ENCODE measurements around the gene ATG16L1. TPM values are rescaled to one million over a fixed set of nuclear protein-coding genes. Genes with fewer than 3 reads are reported as not detected.
A peak's percentile ranks its signal among the peaks of the same experiment; 100 is the strongest.

ATG16L1 gene
- total and polyA plus RNA-seq, 9 of the 15 experiments (the other 6 are each of a cell fraction or from before 2014, with no cell fraction given) = 6.4 to 21.3 (median 17.2) TPM

DNA sequence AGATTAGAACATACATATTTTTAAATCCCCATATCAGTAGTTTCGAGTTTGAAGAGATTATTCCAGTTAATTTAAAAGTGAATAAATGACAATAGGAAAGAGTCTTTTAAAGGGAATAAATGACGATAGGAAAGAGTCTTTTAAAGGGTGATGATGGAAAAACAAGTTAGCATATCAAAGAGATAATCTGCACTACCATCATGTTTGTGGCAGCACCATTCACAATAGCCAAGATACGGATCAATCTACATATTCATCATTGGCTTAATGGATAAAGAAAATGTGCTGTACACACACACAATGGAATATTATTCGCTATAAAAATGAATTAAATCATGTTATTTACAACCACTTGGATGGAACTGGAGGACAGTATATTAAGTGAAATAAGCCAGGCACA lies 15.0 kb downstream of the ATG16L1 start:
- H3K4me2 ChIP-seq (ENCODE audit: insufficient read depth, low read length) = no peak overlapping the region
- H3K9ac ChIP-seq (ENCODE audit: insufficient read depth in 1 of 2, low read depth in 2 of 2, low read length in 2 of 2) = no peak overlapping the region
- intact Hi-C loops (cut with micrococcal nuclease) (loop anchor here (10.0 kb wide), 1 partner anchor 178 kb away; no protein-coding TSS in a partner anchor), in situ Hi-C loops (cut with MboI) (loop anchor here (10.0 to 25.0 kb wide), 2 partner anchors 412 to 654 kb away; no protein-coding TSS in a partner anchor)
- no peak for DNase-seq (ENCODE audit: extremely low read depth in 1 of 4, low spot score in 3 of 4)
- no peaks in the 10 kb centered on the region for H3K9me3 ChIP-seq (replicated peaks; ENCODE audit: control insufficient read depth, insufficient read depth, low read depth, low read length)
- H3K9me1 ChIP-seq (ENCODE audit: control insufficient read depth, insufficient read depth, low read length) = no peaks in the 10 kb centered on the region
- CTCF ChIA-PET (ENCODE audit: low intra/inter-chr PET ratio) = no interaction called here
- H3K4me3 ChIP-seq = no peak overlapping the region
- TF ChIP-seq PTTG1 (tag; IDR thresholded peaks at IDR 0.05; ENCODE audit: low read depth) = no peak
- TF ChIP-seq SUPT5H (IDR thresholded peaks at IDR 0.05) = no peak
- no peak for TF ChIP-seq KDM5B (IDR thresholded peaks at IDR 0.05; ENCODE audit: insufficient replicate concordance, low read depth, low read length)
- POLR2A ChIA-PET = interaction anchor here (1.9 kb wide), 1 partner anchor 8 kb away, joined by 5 read pairs; no protein-coding TSS in a partner anchor
- 88% methylated on average over 4 of the region's 4 CpGs for WGBS (ENCODE audit: insufficient coverage, low coverage, missing lambda C conversion rate)
- H3K4me1 ChIP-seq (replicated peaks in 1 of 2; ENCODE audit: control insufficient read depth in 2 of 2, insufficient read depth in 2 of 2, low read length in 2 of 2) = no peaks in the 10 kb centered on the region
- H3K27me3 ChIP-seq (ENCODE audit: control insufficient read depth in 2 of 2, insufficient read depth in 2 of 2, low read length in 2 of 2) = no peaks in the 10 kb centered on the region
- ATAC-seq = no peak
- peaks cover 93% of the 10 kb centered on the region for H3K36me3 ChIP-seq (ENCODE audit: control insufficient read depth, insufficient read depth, low read length)
- H2AFZ ChIP-seq (ENCODE audit: low read depth, low read length) = no peak overlapping the region
- no peak for FAIRE-seq
- no peaks in the 10 kb centered on the region; the same call in 2 of the 3 replicates for H3K79me2 ChIP-seq (ENCODE audit: control insufficient read depth, insufficient read depth, low read length)
- H3K27ac ChIP-seq (ENCODE audit: extremely low read depth, low read depth, low read length) = no peak overlapping the region
- no TSS peak for BruUV-seq (replicated peaks)
- H4K20me1 ChIP-seq (replicated peaks; ENCODE audit: control insufficient read depth, insufficient read depth, low read length) = peaks cover 5% of the 10 kb centered on the region; the same call in 1 of the 2 replicates

DNA sequence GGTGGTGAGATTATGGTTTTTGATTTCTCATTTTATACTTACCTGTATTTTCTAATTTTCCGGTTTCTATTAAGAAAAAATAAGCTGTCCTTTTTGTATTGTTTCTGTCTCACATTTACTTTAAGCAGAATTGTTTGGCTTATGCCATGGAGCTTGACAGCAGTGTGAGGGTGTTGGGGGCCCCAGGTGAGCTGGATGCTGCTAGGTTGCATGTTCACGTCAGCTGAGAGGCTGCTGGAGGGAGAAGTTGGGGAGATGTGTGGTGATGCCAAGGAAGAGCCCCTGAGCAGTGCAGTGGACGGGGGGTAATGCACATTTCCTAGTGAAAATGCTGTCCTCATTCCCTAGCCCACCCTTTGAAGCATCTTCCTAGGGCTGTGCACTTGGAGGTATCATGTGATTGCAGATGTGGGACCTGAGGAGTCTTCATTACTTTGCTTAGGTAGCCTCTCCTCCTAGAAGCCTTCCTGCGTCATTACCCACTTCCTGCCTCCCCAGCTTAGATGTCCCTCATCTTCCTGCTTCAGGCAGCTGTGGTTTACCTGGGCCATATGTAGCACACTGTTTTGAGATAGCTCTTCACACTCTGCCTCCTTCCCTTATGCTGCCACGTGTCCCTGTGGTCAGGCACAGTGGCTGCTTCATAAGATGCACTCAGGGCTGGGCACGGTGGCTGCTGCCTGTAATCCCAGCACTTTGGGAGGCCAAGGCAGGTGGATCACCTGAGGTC lies 16.2 kb downstream of the ATG16L1 start:
- ChIA-PET POLR2A (no interaction called here), CTCF (ENCODE audit: low intra/inter-chr PET ratio) (no interaction called here)
- no peak overlapping the region for H3K4me2 ChIP-seq (ENCODE audit: insufficient read depth, low read length)
- H3K9ac ChIP-seq (ENCODE audit: insufficient read depth in 1 of 2, low read depth in 2 of 2, low read length in 2 of 2) = no peak overlapping the region
- H2AFZ ChIP-seq (ENCODE audit: low read depth, low read length) = no peak overlapping the region
- ATAC-seq (no peak), FAIRE-seq (no peak), DNase-seq (ENCODE audit: extremely low read depth in 1 of 4, low spot score in 3 of 4) (no peak)
- H3K9me1 ChIP-seq (ENCODE audit: control insufficient read depth, insufficient read depth, low read length) = no peaks in the 10 kb centered on the region
- in situ Hi-C loops (cut with MboI) (loop anchor here (10.0 to 25.0 kb wide), 2 partner anchors 413 to 655 kb away; no protein-coding TSS in a partner anchor), intact Hi-C loops (cut with micrococcal nuclease) (loop anchor here (10.0 kb wide), 1 partner anchor 177 kb away; no protein-coding TSS in a partner anchor)
- no peaks in the 10 kb centered on the region for H3K9me3 ChIP-seq (replicated peaks; ENCODE audit: control insufficient read depth, insufficient read depth, low read depth, low read length)
- H3K79me2 ChIP-seq (ENCODE audit: control insufficient read depth, insufficient read depth, low read length) = no peaks in the 10 kb centered on the region
- TF ChIP-seq ZNF76 (CRISPR knock-in tag; IDR thresholded peaks at IDR 0.05; ENCODE audit: borderline replicate concordance) = no peak
- TF ChIP-seq, protein P1, sequence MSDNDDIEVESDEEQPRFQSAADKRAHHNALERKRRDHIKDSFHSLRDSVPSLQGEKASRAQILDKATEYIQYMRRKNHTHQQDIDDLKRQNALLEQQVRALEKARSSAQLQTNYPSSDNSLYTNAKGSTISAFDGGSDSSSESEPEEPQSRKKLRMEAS (CRISPR knock-in tag; IDR thresholded peaks at IDR 0.05) = 0 out of 2 replicates have a peak, but pooled peaks have one; percentile 22
- H3K27ac ChIP-seq (ENCODE audit: extremely low read depth, low read depth, low read length) = no peak overlapping the region
- peaks cover under 1% of the 10 kb centered on the region; the same call in 1 of the 2 replicates for H4K20me1 ChIP-seq (replicated peaks; ENCODE audit: control insufficient read depth, insufficient read depth, low read length)
- BruUV-seq (replicated peaks) = no TSS peak
- H3K36me3 ChIP-seq (ENCODE audit: control insufficient read depth, insufficient read depth, low read length) = peaks cover 93% of the 10 kb centered on the region
- 89% methylated on average over 6 of the region's 6 CpGs for WGBS (ENCODE audit: insufficient coverage, low coverage, missing lambda C conversion rate)
- H3K27me3 ChIP-seq (ENCODE audit: control insufficient read depth in 2 of 2, insufficient read depth in 2 of 2, low read length in 2 of 2) = no peaks in the 10 kb centered on the region
- H3K4me3 ChIP-seq = no peak overlapping the region
- no peaks in the 10 kb centered on the region for H3K4me1 ChIP-seq (replicated peaks in 1 of 2; ENCODE audit: control insufficient read depth in 2 of 2, insufficient read depth in 2 of 2, low read length in 2 of 2)

All from K562 (cell line).